Endothelial cell of umbilical vein (primary cell): ENCODE data around the gene DRAM1. TPM values are rescaled to one million over a fixed set of nuclear protein-coding genes. Genes with fewer than 3 reads are reported as not detected.
"Not testable (repeated sequence)": the region's sequence is repeated elsewhere in the genome, so short reads cannot be mapped to it uniquely, and the experiment has no call there.

Experiments used
- BruUV-seq: library from RNA; stranded (reverse); fragments of 400-500 nt; replicated peaks from 2 replicates; lab custom pipeline; 2021; lab: Mats Ljungman, UMichigan
- CTCF ChIA-PET: fragments of 300-600, 350-600 bp; sonication (Branson Sonifier 250); formaldehyde crosslinking; loops from one replicate; lab custom pipeline; 2021; ENCODE audit warnings: antibody characterized with exemption, inconsistent platforms; lab: Charles Lee
- POLR2A ChIA-PET: fragments of 300-600, 350-600 bp; sonication (Branson Sonifier 250); formaldehyde crosslinking; loops from one replicate; lab custom pipeline; 2021; ENCODE audit warnings: antibody characterized with exemption, inconsistent platforms; lab: Charles Lee
- DNase-seq: peaks from one replicate; pipeline ENCODE4 v3.0.0-alpha.2; 2011; ENCODE audit warnings: low read depth, low spot score
- FAIRE-seq: peaks from 2 replicates; lab custom pipeline; 2011; peaks lifted over from hg19 to GRCh38; lab: Jason Lieb, UNC
- H2AFZ ChIP-seq: 2 replicates; pipeline ENCODE4 v1.6.0; 2012; ENCODE audit warnings: low read depth, low read length, control low read depth, inconsistent platforms
- H3K27ac ChIP-seq: 2 replicates; pipeline ENCODE4 v1.5.1; 2011; ENCODE audit warnings: low read depth, mild to moderate bottlenecking, control low read depth, low read length, moderate library complexity; ENCODE audit not compliant: insufficient read depth
- H3K27me3 ChIP-seq, 2 experiments: 2 replicates each; pipeline versions ENCODE4 v1.6.0 to v1.6.1; 2011; ENCODE audit warnings: low read length in 2 of 2, mixed read lengths in 1 of 2; ENCODE audit not compliant: control insufficient read depth in 2 of 2, insufficient read depth in 2 of 2
- H3K36me3 ChIP-seq, 2 experiments: 2 replicates in 1 of 2; 3 replicates in 1 of 2; pipeline ENCODE4 v1.5.1; 2011; ENCODE audit warnings: low read length in 2 of 2, mild to moderate bottlenecking in 1 of 2, moderate library complexity in 1 of 2; ENCODE audit not compliant: control insufficient read depth in 2 of 2, insufficient read depth in 2 of 2; ENCODE audit errors: extremely low read depth in 1 of 2
- H3K4me1 ChIP-seq: 3 replicates; pipeline ENCODE4 v1.5.1; 2011; ENCODE audit warnings: mild to moderate bottlenecking, low read length; ENCODE audit not compliant: control insufficient read depth, insufficient read depth; ENCODE audit errors: extremely low read depth
- H3K4me2 ChIP-seq: 2 replicates; pipeline ENCODE4 v1.6.1; 2011; ENCODE audit warnings: low read length, control low read depth, mixed read lengths; ENCODE audit not compliant: insufficient read depth
- H3K4me3 ChIP-seq, 3 experiments: fragments of 200-600 bp in 1 of 3; sonication (generic), shearing (Covaris generic) in 1 of 3; replicated peaks in 1 of 3; 2 replicates each; pipeline ENCODE4 v1.5.1; 2011 to 2016; ENCODE audit warnings: control low read depth in 3 of 3, low read length in 3 of 3, mild to moderate bottlenecking in 2 of 3, inconsistent platforms in 1 of 3, low read depth in 1 of 3, moderate library complexity in 1 of 3; ENCODE audit not compliant: insufficient read depth in 1 of 3
- H3K79me2 ChIP-seq: 2 replicates; pipeline ENCODE4 v1.6.0; 2012; ENCODE audit warnings: low read length, inconsistent platforms; ENCODE audit not compliant: control insufficient read depth, insufficient read depth
- H3K9ac ChIP-seq: replicated peaks from 2 replicates; pipeline ENCODE3; 2011; ENCODE audit warnings: low read length, control low read depth; ENCODE audit not compliant: insufficient read depth; ENCODE audit errors: extremely low read depth
- H3K9me1 ChIP-seq: replicated peaks from 3 replicates; pipeline ENCODE4 v1.6.0; 2011; ENCODE audit warnings: mild to moderate bottlenecking, low read length; ENCODE audit not compliant: control insufficient read depth, insufficient read depth; ENCODE audit errors: extremely low read depth
- H3K9me3 ChIP-seq: replicated peaks from 2 replicates; pipeline ENCODE4 v1.5.1; 2012; ENCODE audit warnings: low read length, inconsistent platforms; ENCODE audit not compliant: control insufficient read depth, insufficient read depth
- H4K20me1 ChIP-seq: replicated peaks from 2 replicates; pipeline ENCODE3; 2011; ENCODE audit warnings: mild to moderate bottlenecking, low read length; ENCODE audit not compliant: control insufficient read depth, insufficient read depth; ENCODE audit errors: extremely low read depth
- CTCF ChIP-seq, 2 donors: IDR thresholded peaks; 1 replicate in 1 of 2; 2 replicates in 1 of 2; pipeline ENCODE4 v1.5.1; 2011; ENCODE audit warnings: low read length in 2 of 2, mild to moderate bottlenecking in 2 of 2, moderate library complexity in 2 of 2, control low read depth in 1 of 2, inconsistent platforms in 1 of 2, low read depth in 1 of 2; ENCODE audit not compliant: insufficient read depth in 1 of 2; ENCODE audit errors: extremely low read depth in 1 of 2
- EZH2 ChIP-seq: IDR thresholded peaks from 2 replicates; pipeline ENCODE4 v1.6.1; 2012; ENCODE audit warnings: borderline replicate concordance, low read depth, mild to moderate bottlenecking, moderate library complexity, low read length, inconsistent platforms; ENCODE audit not compliant: severe bottlenecking
- FOS ChIP-seq: IDR thresholded peaks from 2 replicates; pipeline ENCODE4 v1.6.1; 2011; ENCODE audit warnings: mild to moderate bottlenecking, low read length, moderate library complexity, borderline replicate concordance; ENCODE audit not compliant: insufficient read depth
- GATA2 ChIP-seq: IDR thresholded peaks from 2 replicates; pipeline ENCODE4 v1.7.0; 2011; ENCODE audit warnings: low read depth, mild to moderate bottlenecking, moderate library complexity, mixed read lengths, low read length; ENCODE audit not compliant: insufficient read length, insufficient read depth
- JUN ChIP-seq: IDR thresholded peaks from 2 replicates; pipeline ENCODE4 v1.6.1; 2011; ENCODE audit warnings: borderline replicate concordance, low read depth; ENCODE audit not compliant: insufficient read length, insufficient read depth
- MAX ChIP-seq: IDR thresholded peaks from 2 replicates; pipeline ENCODE4 v1.6.1; 2011; ENCODE audit not compliant: insufficient read depth, insufficient read length
- MYC ChIP-seq: IDR thresholded peaks from one replicate; pipeline ENCODE4 v1.6.1; 2011; ENCODE audit warnings: mild to moderate bottlenecking, low read depth, low read length
- POLR2A ChIP-seq: IDR thresholded peaks from 2 replicates; pipeline ENCODE4 v1.6.1; 2012; ENCODE audit warnings: low read depth, mild to moderate bottlenecking, control low read depth, low read length
- POLR2AphosphoS5 ChIP-seq: IDR thresholded peaks from 2 replicates; pipeline ENCODE4 v1.6.1; 2012; ENCODE audit warnings: low read depth, mild to moderate bottlenecking, control low read depth, low read length, moderate library complexity; ENCODE audit not compliant: insufficient read depth
- dilution Hi-C: fragments of 300-500 bp; cut with MboI; formaldehyde crosslinking; loops from one replicate; pipeline ENCODE4 v1.15.0; 2019; ENCODE audit warnings: low sequenced_read_pairs; ENCODE audit not compliant: extremely low pct_ligation_motif_present
- intact Hi-C: fragments of 100-400 bp; cut with micrococcal nuclease; formaldehyde crosslinking; loops from one replicate; pipeline ENCODE4 v1.10.0; 2022
- polyA plus RNA-seq, 4 experiments: library from polyadenylated mRNA; depleted of rRNA in 3 of 4; stranded (reverse) in 3 of 4; unstranded in 1 of 4; fragments of >200 nt; gene quantifications; 2 replicates each; pipeline versions ENCODE4 v1.2.1 to v1.2.3, GENCODE V29; 2011 to 2012; ENCODE audit warnings: missing spikeins in 1 of 4
- total RNA-seq: library from RNA; stranded (reverse); gene quantifications from 2 replicates; pipeline ENCODE4 v1.2.3, GENCODE V29; 2021

The DRAM1 gene
- total and polyA plus RNA-seq, 2 donors (not counting 3 experiments of a cell fraction or from before 2014, with no cell fraction given): 24.6 to 46.3 TPM

- Histone ChIP-seq H3K27me3 (no peaks in the 10 kb centered on the region), H3K9me3 (no peaks in the 10 kb centered on the region), H3K9ac (no peak overlapping the region), H3K4me1 (no peaks in the 10 kb centered on the region), H2AFZ (no peak overlapping the region), H3K27ac (no peak overlapping the region), H3K79me2 (no peaks in the 10 kb centered on the region), H4K20me1 (no peaks in the 10 kb centered on the region), H3K4me2 (no peak overlapping the region), H3K36me3 (no peaks in the 10 kb centered on the region), H3K9me1 (no peaks in the 10 kb centered on the region), H3K4me3 (no peak overlapping the region)
- FAIRE-seq (no peak), DNase-seq (no peak)
- POLR2A ChIA-PET: no interaction called here
- no TSS peak for BruUV-seq
- dilution Hi-C loops (no loop called here), intact Hi-C loops (no loop called here)
- CTCF ChIA-PET: interaction anchor here (0.9 to 1.3 kb wide), 4 partner anchors 9 to 20 kb away, joined by 3 to 6 read pairs (median 3); no protein-coding TSS in a partner anchor
- TF ChIP-seq FOS: no peak
- TF ChIP-seq MAX: no peak
- no peak for TF ChIP-seq MYC
- TF ChIP-seq CTCF (IDR thresholded peaks at IDR 0.05; ENCODE audit: extremely low read depth in 1 of 2, insufficient read depth in 1 of 2, low read depth in 1 of 2, low read length in 2 of 2): no peak
- no peak for TF ChIP-seq POLR2AphosphoS5
- TF ChIP-seq JUN: no peak
- TF ChIP-seq POLR2A: no peak
- no peak for TF ChIP-seq EZH2
- no peak for TF ChIP-seq GATA2
Measured at GRCh38 chr12:101855976-101856375, 21.4 kb upstream of the DRAM1 start.

GRCh38 chr12:101856614-101857013 is 20.8 kb upstream of the DRAM1 start:
- POLR2A ChIA-PET, FAIRE-seq, BruUV-seq, H3K4me2 ChIP-seq, intact Hi-C loops, H3K27me3 ChIP-seq, H3K9me3 ChIP-seq, H3K9me1 ChIP-seq, H4K20me1 ChIP-seq, H3K9ac ChIP-seq, DNase-seq, dilution Hi-C loops, H3K36me3 ChIP-seq, H3K27ac ChIP-seq, H3K4me1 ChIP-seq, H3K79me2 ChIP-seq, H2AFZ ChIP-seq, H3K4me3 ChIP-seq: not testable (repeated sequence)
- CTCF ChIA-PET: interaction anchor here (1.0 kb wide), 1 partner anchor 14 kb away, joined by 3 read pairs; no protein-coding TSS in a partner anchor
